Mesendoderm (in vitro differentiated cells): ENCODE results near the gene MRTFA.

Experiments used
- DNase-seq: peaks from one replicate; pipeline ENCODE4 v3.0.0; 2013
- H2AK5ac ChIP-seq: 2 replicates; pipeline ENCODE4 v1.6.1; 2013; ENCODE audit warnings: low read length, inconsistent platforms
- H2BK120ac ChIP-seq: 2 replicates; pipeline ENCODE4 v1.6.1; 2013; ENCODE audit warnings: low read depth, mild to moderate bottlenecking, low read length, moderate library complexity, mixed read lengths
- H2BK15ac ChIP-seq: replicated peaks from 2 replicates; pipeline ENCODE4 v1.6.1; 2013; ENCODE audit warnings: low read depth, mild to moderate bottlenecking, moderate library complexity
- H2BK5ac ChIP-seq: 2 replicates; pipeline ENCODE4 v1.6.1; 2013; ENCODE audit warnings: low read length, inconsistent platforms
- H3K18ac ChIP-seq: 2 replicates; pipeline ENCODE4 v1.6.1; 2013; ENCODE audit warnings: mild to moderate bottlenecking, low read length, mixed read lengths
- H3K23ac ChIP-seq: one replicate; pipeline ENCODE4 v1.6.1; 2013; ENCODE audit warnings: low read length
- H3K27ac ChIP-seq: 2 replicates; pipeline ENCODE4 v1.5.1; 2013; ENCODE audit warnings: low read depth, mild to moderate bottlenecking, inconsistent platforms, low read length, moderate library complexity
- H3K27me3 ChIP-seq: 2 replicates; pipeline ENCODE4 v1.6.1; 2013; ENCODE audit warnings: low read length, control low read depth, mild to moderate bottlenecking, inconsistent platforms; ENCODE audit not compliant: insufficient read depth, poor library complexity
- H3K36me3 ChIP-seq: 2 replicates; pipeline ENCODE4 v1.6.1; 2013; ENCODE audit warnings: low read length, inconsistent platforms; ENCODE audit not compliant: control insufficient read depth, insufficient read depth
- H3K4ac ChIP-seq: one replicate; pipeline ENCODE4 v1.6.1; 2013; ENCODE audit warnings: low read depth, mild to moderate bottlenecking, low read length, moderate library complexity
- H3K4me1 ChIP-seq: 2 replicates; pipeline ENCODE4 v1.6.1; 2013; ENCODE audit warnings: low read depth, low read length, inconsistent platforms; ENCODE audit not compliant: control insufficient read depth
- H3K4me2 ChIP-seq: 2 replicates; pipeline ENCODE4 v1.6.1; 2013; ENCODE audit warnings: low read length
- H3K4me3 ChIP-seq: 2 replicates; pipeline ENCODE4 v1.5.1; 2013; ENCODE audit warnings: mild to moderate bottlenecking, low read length
- H3K56ac ChIP-seq: one replicate; pipeline ENCODE4 v1.6.1; 2013; ENCODE audit warnings: low read length
- H3K79me1 ChIP-seq: 2 replicates; pipeline ENCODE4 v1.6.1; 2013; ENCODE audit warnings: low read length, inconsistent platforms
- H3K79me2 ChIP-seq: 2 replicates; pipeline ENCODE4 v1.6.1; 2013; ENCODE audit warnings: mild to moderate bottlenecking, low read length; ENCODE audit not compliant: control insufficient read depth, insufficient read depth
- H3K9ac ChIP-seq: 2 replicates; pipeline ENCODE4 v1.6.1; 2013; ENCODE audit warnings: low read length, inconsistent platforms
- H4K5ac ChIP-seq: one replicate; pipeline ENCODE4 v1.6.1; 2013; ENCODE audit warnings: low read length
- H4K8ac ChIP-seq: one replicate; pipeline ENCODE4 v1.6.1; 2013; ENCODE audit warnings: low read depth, mild to moderate bottlenecking, control low read depth, low read length, moderate library complexity
- WGBS: extraction: QIAGEN DNeasy Blood & Tissue Kit; methylation state at CpG from one replicate; pipeline ENCODE4 v1.1.7; 2013; ENCODE audit warnings: low lambda C conversion rate, missing lambda C conversion rate; ENCODE audit not compliant: insufficient coverage; ENCODE audit errors: extremely low coverage; 5-methylcytosine and 5-hydroxymethylcytosine counted together

The MRTFA gene

GRCh38 chr22:40423882-40424640 lies 212.5 kb downstream of the MRTFA start:
- Histone ChIP-seq H3K4ac (no peak overlapping the region), H3K36me3 (peaks cover 4% of the 10 kb centered on the region), H2BK15ac (no peak overlapping the region), H2BK5ac (no peak overlapping the region), H3K27ac (no peak overlapping the region), H2BK120ac (no peak overlapping the region), H3K4me2 (no peak overlapping the region), H2AK5ac (no peak overlapping the region), H3K4me1 (no peaks in the 10 kb centered on the region), H3K27me3 (no peaks in the 10 kb centered on the region), H3K56ac (no peak overlapping the region), H4K8ac (no peak overlapping the region), H4K5ac (no peak overlapping the region), H3K79me1 (no peaks in the 10 kb centered on the region), H3K23ac (no peak overlapping the region), H3K4me3 (no peak overlapping the region), H3K18ac (no peak overlapping the region), H3K79me2 (no peaks in the 10 kb centered on the region), H3K9ac (no peak overlapping the region)
- no peak for DNase-seq
- no CpG with 5 or more reads among the region's 17 CpGs for WGBS

- Histone ChIP-seq H3K4me3 (no peak overlapping the region), H4K8ac (no peak overlapping the region), H3K56ac (no peak overlapping the region), H2AK5ac (no peak overlapping the region), H3K4ac (no peak overlapping the region), H4K5ac (no peak overlapping the region), H3K79me2 (no peaks in the 10 kb centered on the region), H2BK120ac (no peak overlapping the region), H2BK15ac (no peak overlapping the region), H3K9ac (no peak overlapping the region), H3K4me1 (no peaks in the 10 kb centered on the region), H3K27me3 (no peaks in the 10 kb centered on the region), H3K4me2 (no peak overlapping the region), H2BK5ac (no peak overlapping the region), H3K27ac (no peak overlapping the region), H3K36me3 (peaks cover 2% of the 10 kb centered on the region), H3K79me1 (no peaks in the 10 kb centered on the region), H3K23ac (no peak overlapping the region), H3K18ac (no peak overlapping the region)
- DNase-seq = no peak
- WGBS = no CpG with 5 or more reads among the region's 5 CpGs
Observed at GRCh38 chr22:40423310-40423688, 213.2 kb downstream of the MRTFA start.

GRCh38 chr22:40422558-40423309 lies 213.8 kb downstream of the MRTFA start:
- no peak overlapping the region for H3K23ac ChIP-seq
- no peaks in the 10 kb centered on the region for H3K4me1 ChIP-seq
- H3K4me2 ChIP-seq = no peak overlapping the region
- no CpG with 5 or more reads among the region's 9 CpGs for WGBS
- no peak overlapping the region for H2BK5ac ChIP-seq
- no peaks in the 10 kb centered on the region for H3K27me3 ChIP-seq
- peaks cover 2% of the 10 kb centered on the region for H3K36me3 ChIP-seq
- H3K4ac ChIP-seq = no peak overlapping the region
- no peak for DNase-seq
- H2BK120ac ChIP-seq = no peak overlapping the region
- H3K79me1 ChIP-seq = no peaks in the 10 kb centered on the region
- no peak overlapping the region for H3K27ac ChIP-seq
- no peak overlapping the region for H2BK15ac ChIP-seq
- no peak overlapping the region for H2AK5ac ChIP-seq
- H3K56ac ChIP-seq = no peak overlapping the region
- H3K18ac ChIP-seq = no peak overlapping the region
- H4K5ac ChIP-seq = no peak overlapping the region
- no peak overlapping the region for H3K9ac ChIP-seq
- H3K4me3 ChIP-seq = no peak overlapping the region
- no peak overlapping the region for H4K8ac ChIP-seq
- H3K79me2 ChIP-seq = no peaks in the 10 kb centered on the region

- no CpG with 5 or more reads among the region's 1 CpG for WGBS
- Histone ChIP-seq H3K27me3 (no peaks in the 10 kb centered on the region), H3K18ac (no peak overlapping the region), H3K4me3 (no peak overlapping the region), H4K5ac (no peak overlapping the region), H2AK5ac (no peak overlapping the region), H4K8ac (no peak overlapping the region), H3K4me1 (no peaks in the 10 kb centered on the region), H3K27ac (no peak overlapping the region), H3K79me2 (no peaks in the 10 kb centered on the region), H3K9ac (no peak overlapping the region), H3K23ac (no peak overlapping the region), H3K4me2 (no peak overlapping the region), H3K56ac (no peak overlapping the region), H3K4ac (no peak overlapping the region), H3K79me1 (no peaks in the 10 kb centered on the region), H2BK120ac (no peak overlapping the region), H2BK5ac (no peak overlapping the region), H2BK15ac (no peak overlapping the region), H3K36me3 (peaks cover 2% of the 10 kb centered on the region)
- DNase-seq = no peak
Observed at GRCh38 chr22:40421941-40422340, 214.6 kb downstream of the MRTFA start.

GRCh38 chr22:40421082-40421350 lies 215.5 kb downstream of the MRTFA start:
- Histone ChIP-seq H4K5ac (no peak overlapping the region), H3K36me3 (peaks cover 2% of the 10 kb centered on the region)
- no CpG with 5 or more reads among the region's 4 CpGs for WGBS

More at GRCh38 chr22:40421082-40421350, 215.5 kb downstream of the MRTFA start:
- Histone ChIP-seq H2BK5ac (no peak overlapping the region), H3K4ac (no peak overlapping the region), H3K4me2 (no peak overlapping the region), H3K79me2 (no peaks in the 10 kb centered on the region), H2BK15ac (no peak overlapping the region), H3K27ac (no peak overlapping the region), H4K8ac (no peak overlapping the region), H3K27me3 (no peaks in the 10 kb centered on the region), H3K4me1 (no peaks in the 10 kb centered on the region), H3K18ac (no peak overlapping the region), H2AK5ac (no peak overlapping the region), H3K79me1 (no peaks in the 10 kb centered on the region), H3K9ac (no peak overlapping the region), H3K23ac (no peak overlapping the region), H3K56ac (no peak overlapping the region), H3K4me3 (no peak overlapping the region), H2BK120ac (no peak overlapping the region)
- DNase-seq = no peak
